Measurements from ENCODE around the gene AHNAK2. TPM values are rescaled to one million over a fixed set of nuclear protein-coding genes. Genes with fewer than 3 reads are reported as not detected.

The AHNAK2 gene
- total and polyA plus RNA-seq, 9 of the 15 experiments (the other 6 are each of a cell fraction or from before 2014, with no cell fraction given) = 0.04 to 0.09 (median 0.04) TPM; not detected in 6

DNA sequence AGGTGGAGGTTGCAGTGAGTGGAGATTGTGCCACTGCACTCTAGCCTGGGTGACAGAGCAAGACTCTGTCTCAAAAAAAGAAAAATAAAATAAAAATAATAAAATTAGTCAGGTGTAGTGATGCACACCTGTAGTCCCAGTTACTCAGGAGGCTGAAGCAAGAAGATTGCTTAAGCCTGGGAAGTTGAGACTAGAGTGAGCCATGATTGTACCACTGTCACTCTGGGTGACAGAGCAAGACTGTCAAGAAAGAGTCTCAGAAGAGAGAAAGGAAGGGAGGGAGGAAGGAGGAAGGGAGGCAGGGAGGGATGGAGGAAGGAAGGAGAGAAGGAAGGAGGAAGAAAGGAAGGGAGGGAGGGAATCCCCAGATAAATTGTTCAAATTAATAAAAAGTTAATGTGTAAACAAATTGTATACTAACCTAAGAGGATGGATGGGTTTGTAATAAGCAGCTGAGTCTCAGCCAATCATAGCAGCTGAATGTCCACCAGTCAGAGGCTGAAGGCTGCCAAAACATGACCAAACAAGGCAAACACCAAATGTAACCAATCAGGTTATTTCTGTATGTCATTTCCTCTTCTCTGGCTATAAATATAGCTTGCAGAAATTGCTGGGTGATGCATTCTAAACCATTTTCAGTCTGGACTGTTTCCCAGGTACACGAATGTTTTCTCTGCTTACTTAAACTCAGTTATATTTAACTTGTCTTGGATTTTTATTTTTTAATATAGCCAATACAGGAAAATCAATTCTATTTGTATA is 48.8 kb upstream of the AHNAK2 start (continued):
- TF ChIP-seq, protein P1, sequence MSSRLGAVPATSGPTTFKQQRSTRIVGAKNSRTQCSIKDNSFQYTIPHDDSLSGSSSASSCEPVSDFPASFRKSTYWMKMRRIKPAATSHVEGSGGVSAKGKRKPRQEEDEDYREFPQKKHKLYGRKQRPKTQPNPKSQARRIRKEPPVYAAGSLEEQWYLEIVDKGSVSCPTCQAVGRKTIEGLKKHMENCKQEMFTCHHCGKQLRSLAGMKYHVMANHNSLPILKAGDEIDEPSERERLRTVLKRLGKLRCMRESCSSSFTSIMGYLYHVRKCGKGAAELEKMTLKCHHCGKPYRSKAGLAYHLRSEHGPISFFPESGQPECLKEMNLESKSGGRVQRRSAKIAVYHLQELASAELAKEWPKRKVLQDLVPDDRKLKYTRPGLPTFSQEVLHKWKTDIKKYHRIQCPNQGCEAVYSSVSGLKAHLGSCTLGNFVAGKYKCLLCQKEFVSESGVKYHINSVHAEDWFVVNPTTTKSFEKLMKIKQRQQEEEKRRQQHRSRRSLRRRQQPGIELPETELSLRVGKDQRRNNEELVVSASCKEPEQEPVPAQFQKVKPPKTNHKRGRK (tag; IDR thresholded peaks at IDR 0.05) = peak; percentile 37; the same call in 1 of the 2 replicates
- TF ChIP-seq, protein P2, sequence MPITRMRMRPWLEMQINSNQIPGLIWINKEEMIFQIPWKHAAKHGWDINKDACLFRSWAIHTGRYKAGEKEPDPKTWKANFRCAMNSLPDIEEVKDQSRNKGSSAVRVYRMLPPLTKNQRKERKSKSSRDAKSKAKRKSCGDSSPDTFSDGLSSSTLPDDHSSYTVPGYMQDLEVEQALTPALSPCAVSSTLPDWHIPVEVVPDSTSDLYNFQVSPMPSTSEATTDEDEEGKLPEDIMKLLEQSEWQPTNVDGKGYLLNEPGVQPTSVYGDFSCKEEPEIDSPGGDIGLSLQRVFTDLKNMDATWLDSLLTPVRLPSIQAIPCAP (CRISPR knock-in tag; IDR thresholded peaks at IDR 0.05; ENCODE audit: borderline replicate concordance) = no peak
- TF ChIP-seq E2F8 (IDR thresholded peaks at IDR 0.05; ENCODE audit: low read depth, partially characterized antibody) (no peak), EWSR1 (IDR thresholded peaks at IDR 0.05; ENCODE audit: borderline replicate concordance, low read depth, partially characterized antibody) (no peak), POLR2H (tag; IDR thresholded peaks at IDR 0.05; ENCODE audit: low read depth) (peak; percentile 61), ZNF699 (CRISPR knock-in tag; IDR thresholded peaks at IDR 0.05; ENCODE audit: insufficient replicate concordance) (no peak), SRF (CRISPR knock-in tag; IDR thresholded peaks at IDR 0.05) (peak in 1 of 2 experiments; percentile 97; a peak in 2 of 4 replicates), TEAD1 (CRISPR knock-in tag; IDR thresholded peaks at IDR 0.05) (no peak), E2F3 (CRISPR knock-in tag; IDR thresholded peaks at IDR 0.05) (no peak), ZNF253 (CRISPR knock-in tag; conservative IDR thresholded peaks at IDR 0.05) (no peak), ZNF12 (CRISPR knock-in tag; IDR thresholded peaks at IDR 0.05) (no peak), ZFX (CRISPR knock-in tag; IDR thresholded peaks at IDR 0.05) (no peak), CBFB (CRISPR knock-in tag; IDR thresholded peaks at IDR 0.05) (no peak), ZNF217 (CRISPR knock-in tag; IDR thresholded peaks at IDR 0.05) (no peak), MAFK (IDR thresholded peaks at IDR 0.05; ENCODE audit: low read length) (peak; percentile 13; the same call in 1 of the 2 replicates)
- TF ChIP-seq, protein P3, sequence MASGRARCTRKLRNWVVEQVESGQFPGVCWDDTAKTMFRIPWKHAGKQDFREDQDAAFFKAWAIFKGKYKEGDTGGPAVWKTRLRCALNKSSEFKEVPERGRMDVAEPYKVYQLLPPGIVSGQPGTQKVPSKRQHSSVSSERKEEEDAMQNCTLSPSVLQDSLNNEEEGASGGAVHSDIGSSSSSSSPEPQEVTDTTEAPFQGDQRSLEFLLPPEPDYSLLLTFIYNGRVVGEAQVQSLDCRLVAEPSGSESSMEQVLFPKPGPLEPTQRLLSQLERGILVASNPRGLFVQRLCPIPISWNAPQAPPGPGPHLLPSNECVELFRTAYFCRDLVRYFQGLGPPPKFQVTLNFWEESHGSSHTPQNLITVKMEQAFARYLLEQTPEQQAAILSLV (tag; IDR thresholded peaks at IDR 0.05) = no peak
- TF ChIP-seq, protein P4, sequence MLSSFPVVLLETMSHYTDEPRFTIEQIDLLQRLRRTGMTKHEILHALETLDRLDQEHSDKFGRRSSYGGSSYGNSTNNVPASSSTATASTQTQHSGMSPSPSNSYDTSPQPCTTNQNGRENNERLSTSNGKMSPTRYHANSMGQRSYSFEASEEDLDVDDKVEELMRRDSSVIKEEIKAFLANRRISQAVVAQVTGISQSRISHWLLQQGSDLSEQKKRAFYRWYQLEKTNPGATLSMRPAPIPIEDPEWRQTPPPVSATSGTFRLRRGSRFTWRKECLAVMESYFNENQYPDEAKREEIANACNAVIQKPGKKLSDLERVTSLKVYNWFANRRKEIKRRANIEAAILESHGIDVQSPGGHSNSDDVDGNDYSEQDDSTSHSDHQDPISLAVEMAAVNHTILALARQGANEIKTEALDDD (IDR thresholded peaks at IDR 0.05) = no peak
- TF ChIP-seq, protein P5, sequence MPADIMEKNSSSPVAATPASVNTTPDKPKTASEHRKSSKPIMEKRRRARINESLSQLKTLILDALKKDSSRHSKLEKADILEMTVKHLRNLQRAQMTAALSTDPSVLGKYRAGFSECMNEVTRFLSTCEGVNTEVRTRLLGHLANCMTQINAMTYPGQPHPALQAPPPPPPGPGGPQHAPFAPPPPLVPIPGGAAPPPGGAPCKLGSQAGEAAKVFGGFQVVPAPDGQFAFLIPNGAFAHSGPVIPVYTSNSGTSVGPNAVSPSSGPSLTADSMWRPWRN (IDR thresholded peaks at IDR 0.05; ENCODE audit: low read depth) = no peak

All from K562 (cell line).